WTC11 (cell line): Measurements from ENCODE around the gene TAF10.

Source experiments
- CBFB ChIP-seq: sonication (generic); formaldehyde crosslinking; IDR thresholded peaks from 2 replicates; pipeline ENCODE4 v1.8.1; 2022; ENCODE audit warnings: mild to moderate bottlenecking, low read depth, missing genetic modification reagents
- ZNF138 ChIP-seq: sonication (generic); formaldehyde crosslinking; conservative IDR thresholded peaks from 2 replicates; pipeline ENCODE4 v1.8.1; 2022; ENCODE audit warnings: mild to moderate bottlenecking, moderate library complexity, missing genetic modification reagents

DNA sequence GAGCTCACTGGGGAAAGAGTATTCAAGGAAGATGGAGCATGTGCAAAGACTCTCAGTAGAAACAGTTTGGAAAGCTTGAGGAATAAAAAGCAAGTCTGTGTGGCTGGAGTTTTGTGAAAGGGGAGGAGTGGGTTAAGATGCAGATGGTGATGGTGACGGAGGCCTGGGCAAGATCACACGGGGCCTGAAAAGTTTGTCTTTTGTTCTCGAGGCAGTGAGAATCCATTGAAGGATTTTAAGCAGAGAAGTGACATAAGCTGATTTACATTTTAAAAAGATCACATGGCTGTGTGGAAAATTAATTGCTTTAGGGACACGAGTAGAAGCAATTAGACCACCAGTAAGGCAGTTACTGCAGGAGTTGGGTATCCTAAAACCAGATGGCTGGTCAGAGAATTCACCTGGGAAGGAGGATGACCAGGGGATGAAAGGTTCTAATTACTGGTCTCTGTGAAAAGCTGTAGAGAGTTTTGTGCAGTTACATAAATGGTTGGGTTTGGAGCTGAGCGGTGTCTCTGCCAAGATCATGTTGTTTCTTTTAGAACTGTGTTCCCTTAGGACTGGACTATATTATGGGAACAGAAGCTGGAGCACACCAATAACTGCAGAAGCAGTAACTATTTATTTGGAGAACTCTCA, 15.7 kb downstream of the TAF10 start:
- TF ChIP-seq CBFB (CRISPR knock-in tag) (no peak), ZNF138 (CRISPR knock-in tag) (no peak)
